Stimulated activated CD4-positive, alpha-beta T cell treated with anti-CD3 and anti-CD28 coated beads, Interleukin-4, amount 100 ng/mL, for 1 hour (primary cell): ENCODE results near the gene FBXO47.
"Not testable (repeated sequence)": the region's sequence is repeated elsewhere in the genome, so short reads cannot be mapped to it uniquely, and the experiment has no call there.

Source experiments
- DNase-seq: peaks from one replicate; pipeline ENCODE4 v3.0.0-alpha.2; 2020

FBXO47 gene

GRCh38 chr17:38978180-38978579 lies 11.0 kb upstream of the FBXO47 start:
- no peak for DNase-seq

GRCh38 chr17:38976187-38976551 lies 9.0 kb upstream of the FBXO47 start:
- not testable (repeated sequence) for DNase-seq

- no peak for DNase-seq
Measured at GRCh38 chr17:38970804-38971203, 3.6 kb upstream of the FBXO47 start.

- no peak for DNase-seq
Measured at GRCh38 chr17:38970128-38970527, 2.9 kb upstream of the FBXO47 start.

GRCh38 chr17:38969281-38969680 lies 2.1 kb upstream of the FBXO47 start:
- no peak for DNase-seq

- no peak for DNase-seq
Measured at GRCh38 chr17:38961413-38961812, 5.8 kb downstream of the FBXO47 start.

- no peak for DNase-seq
Measured at GRCh38 chr17:38960402-38960801, 6.8 kb downstream of the FBXO47 start.

- no peak for DNase-seq
Measured at GRCh38 chr17:38959508-38959907, 7.7 kb downstream of the FBXO47 start.

- DNase-seq: no peak
Measured at GRCh38 chr17:38958756-38959155, 8.4 kb downstream of the FBXO47 start.

- no peak for DNase-seq
Measured at GRCh38 chr17:38958326-38958725, 8.9 kb downstream of the FBXO47 start.

GRCh38 chr17:38953800-38954199 lies 13.4 kb downstream of the FBXO47 start:
- DNase-seq: not testable (repeated sequence)

GRCh38 chr17:38947189-38947588 lies 20.0 kb downstream of the FBXO47 start:
- DNase-seq: no peak

- no peak for DNase-seq
Measured at GRCh38 chr17:38943607-38944006, 23.6 kb downstream of the FBXO47 start.

- DNase-seq: no peak
Measured at GRCh38 chr17:38942696-38943334, 24.4 kb downstream of the FBXO47 start.

GRCh38 chr17:38940404-38940803 lies 26.8 kb downstream of the FBXO47 start:
- DNase-seq: no peak

GRCh38 chr17:38939987-38940386 lies 27.2 kb downstream of the FBXO47 start:
- DNase-seq: no peak

GRCh38 chr17:38933962-38934361 lies 33.2 kb downstream of the FBXO47 start:
- DNase-seq: not testable (repeated sequence)

- not testable (repeated sequence) for DNase-seq
Measured at GRCh38 chr17:38930782-38931181, 36.4 kb downstream of the FBXO47 start.

GRCh38 chr17:38926293-38927070 lies 40.7 kb downstream of the FBXO47 start:
- no peak for DNase-seq

- DNase-seq: peak; percentile 43
Measured at GRCh38 chr17:38925263-38925995, 41.8 kb downstream of the FBXO47 start, which contains the start of gene LASP1NB. Gene LASP1NB (plus strand): TSS chr17:38925614.

GRCh38 chr17:38922538-38923297 lies 44.5 kb downstream of the FBXO47 start:
- DNase-seq: no peak

GRCh38 chr17:38921756-38922411 lies 45.3 kb downstream of the FBXO47 start:
- no peak for DNase-seq
